ENCODE measurements around the gene CREM. TPM values are rescaled to one million over a fixed set of nuclear protein-coding genes. Genes with fewer than 3 reads are reported as not detected.

Gene CREM
- total RNA-seq, 1 experiment from 2014 or later, result 24.7 TPM

- CTCF ChIA-PET, result interaction anchor here (0.7 kb wide), 2 partner anchors 151 to 258 kb away, joined by 4 read pairs; no protein-coding TSS in a partner anchor
- H3K4me3 ChIP-seq (ENCODE audit: low read depth, low read length), result no peak overlapping the region
Measured at GRCh38 chr10:35251373-35252100, 124.9 kb downstream of the CREM start.

GRCh38 chr10:35257057-35257983 lies 130.7 kb downstream of the CREM start:
- peaks cover 22% of the 10 kb centered on the region for H3K9me3 Mint-ChIP-seq (ENCODE audit: unreplicated experiment)
- CTCF ChIA-PET, result interaction anchor here (0.6 kb wide), 1 partner anchor 102 kb away, joined by 3 read pairs; no protein-coding TSS in a partner anchor

More at GRCh38 chr10:35251373-35252100, 124.9 kb downstream of the CREM start:
- no TSS peak for BruUV-seq (replicated peaks)
- peaks cover 5% of the 10 kb centered on the region for H3K9me3 Mint-ChIP-seq (ENCODE audit: unreplicated experiment)
- intact Hi-C loops (cut with micrococcal nuclease; ENCODE audit: unreplicated experiment), result no loop called here
- TF ChIP-seq CTCF (IDR thresholded peaks at IDR 0.05; ENCODE audit: insufficient read depth in 1 of 2, low read depth in 1 of 2, low read length in 1 of 2, severe bottlenecking in 1 of 2, unreplicated experiment in 1 of 2), result no peak
- no peaks in the 10 kb centered on the region for H3K4me1 Mint-ChIP-seq (ENCODE audit: low read depth, unreplicated experiment)
- Histone ChIP-seq H3K9me3 (no peaks in the 10 kb centered on the region), H3K27me3 (replicated peaks; ENCODE audit: control insufficient read depth, insufficient read depth, low read length) (no peaks in the 10 kb centered on the region), H3K4me1 (no peaks in the 10 kb centered on the region), H3K36me3 (ENCODE audit: control insufficient read depth, insufficient read depth, low read length) (no peaks in the 10 kb centered on the region)
- no peak overlapping the region for H3K4me3 Mint-ChIP-seq (ENCODE audit: unreplicated experiment)
- POLR2A ChIA-PET, result no interaction called here
- H3K27me3 Mint-ChIP-seq (ENCODE audit: insufficient read depth, unreplicated experiment), result no peaks in the 10 kb centered on the region
- H3K36me3 Mint-ChIP-seq (ENCODE audit: insufficient read depth, unreplicated experiment), result no peaks in the 10 kb centered on the region
- no peak for DNase-seq
- H3K27ac Mint-ChIP-seq (ENCODE audit: unreplicated experiment), result no peak overlapping the region

More at GRCh38 chr10:35257057-35257983, 130.7 kb downstream of the CREM start:
- H3K4me1 ChIP-seq, result no peaks in the 10 kb centered on the region
- Mint-ChIP-seq H3K4me3 (ENCODE audit: unreplicated experiment) (no peak overlapping the region), H3K27ac (ENCODE audit: unreplicated experiment) (no peak overlapping the region), H3K36me3 (ENCODE audit: insufficient read depth, unreplicated experiment) (no peaks in the 10 kb centered on the region), H3K4me1 (ENCODE audit: low read depth, unreplicated experiment) (no peaks in the 10 kb centered on the region), H3K27me3 (ENCODE audit: insufficient read depth, unreplicated experiment) (no peaks in the 10 kb centered on the region)
- no peak overlapping the region for H3K4me3 ChIP-seq (ENCODE audit: low read depth, low read length)
- peaks cover 12% of the 10 kb centered on the region; the same call in 1 of the 2 replicates for H3K9me3 ChIP-seq
- no peaks in the 10 kb centered on the region for H3K27me3 ChIP-seq (replicated peaks; ENCODE audit: control insufficient read depth, insufficient read depth, low read length)
- no TSS peak for BruUV-seq (replicated peaks)
- DNase-seq, result no peak
- TF ChIP-seq CTCF (IDR thresholded peaks at IDR 0.05; ENCODE audit: insufficient read depth in 1 of 2, low read depth in 1 of 2, low read length in 1 of 2, severe bottlenecking in 1 of 2, unreplicated experiment in 1 of 2), result no peak
- POLR2A ChIA-PET, result no interaction called here
- intact Hi-C loops (cut with micrococcal nuclease; ENCODE audit: unreplicated experiment), result no loop called here
- no peaks in the 10 kb centered on the region for H3K36me3 ChIP-seq (ENCODE audit: control insufficient read depth, insufficient read depth, low read length)

Data from Caco-2 (cell line).